22Rv1 (cell line): ENCODE data around the gene COPZ1.

Experiments used
- ZFX ChIP-seq: fragments of 450-650 bp; IDR thresholded peaks from 2 replicates; pipeline ENCODE4 v1.6.1; 2017; ENCODE audit warnings: antibody characterized with exemption, borderline replicate concordance
- TF ChIP-seq, protein P1 (sequence below): fragments of 450-650 bp; IDR thresholded peaks from 2 replicates; pipeline ENCODE4 v1.5.1; 2017; ENCODE audit warnings: mild to moderate bottlenecking

DNA sequence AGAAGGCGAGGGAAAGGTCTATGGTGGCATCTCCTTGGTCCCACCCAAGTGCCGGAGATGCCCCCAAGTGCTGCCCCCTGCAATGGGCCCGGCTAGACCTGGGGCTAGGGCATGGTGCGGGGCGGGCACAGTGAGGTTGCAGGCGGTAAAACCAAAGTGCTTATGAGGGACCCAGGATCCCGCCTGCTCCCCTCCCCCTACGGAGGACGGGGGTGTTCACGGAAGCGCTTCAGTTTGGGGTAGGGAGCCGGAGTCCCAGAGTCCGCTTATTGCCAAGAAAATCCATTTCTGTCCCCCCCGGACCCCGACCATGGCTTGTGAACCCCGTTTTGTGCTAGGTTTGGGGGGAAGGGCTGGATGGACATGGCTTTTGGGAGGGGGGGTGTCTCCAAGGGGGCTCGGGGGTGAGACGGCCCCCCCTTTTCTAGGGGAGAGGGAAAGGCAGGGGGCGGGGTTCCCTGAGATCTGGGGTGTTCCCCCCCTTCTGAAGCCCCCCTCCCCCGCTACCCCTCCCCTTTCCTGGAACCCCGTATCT lies 44.7 kb downstream of the COPZ1 start:
- TF ChIP-seq, protein P1, sequence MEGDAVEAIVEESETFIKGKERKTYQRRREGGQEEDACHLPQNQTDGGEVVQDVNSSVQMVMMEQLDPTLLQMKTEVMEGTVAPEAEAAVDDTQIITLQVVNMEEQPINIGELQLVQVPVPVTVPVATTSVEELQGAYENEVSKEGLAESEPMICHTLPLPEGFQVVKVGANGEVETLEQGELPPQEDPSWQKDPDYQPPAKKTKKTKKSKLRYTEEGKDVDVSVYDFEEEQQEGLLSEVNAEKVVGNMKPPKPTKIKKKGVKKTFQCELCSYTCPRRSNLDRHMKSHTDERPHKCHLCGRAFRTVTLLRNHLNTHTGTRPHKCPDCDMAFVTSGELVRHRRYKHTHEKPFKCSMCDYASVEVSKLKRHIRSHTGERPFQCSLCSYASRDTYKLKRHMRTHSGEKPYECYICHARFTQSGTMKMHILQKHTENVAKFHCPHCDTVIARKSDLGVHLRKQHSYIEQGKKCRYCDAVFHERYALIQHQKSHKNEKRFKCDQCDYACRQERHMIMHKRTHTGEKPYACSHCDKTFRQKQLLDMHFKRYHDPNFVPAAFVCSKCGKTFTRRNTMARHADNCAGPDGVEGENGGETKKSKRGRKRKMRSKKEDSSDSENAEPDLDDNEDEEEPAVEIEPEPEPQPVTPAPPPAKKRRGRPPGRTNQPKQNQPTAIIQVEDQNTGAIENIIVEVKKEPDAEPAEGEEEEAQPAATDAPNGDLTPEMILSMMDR: no peak
- no peak for TF ChIP-seq ZFX
